ENCODE measurements around the gene MYRIP.

DNA sequence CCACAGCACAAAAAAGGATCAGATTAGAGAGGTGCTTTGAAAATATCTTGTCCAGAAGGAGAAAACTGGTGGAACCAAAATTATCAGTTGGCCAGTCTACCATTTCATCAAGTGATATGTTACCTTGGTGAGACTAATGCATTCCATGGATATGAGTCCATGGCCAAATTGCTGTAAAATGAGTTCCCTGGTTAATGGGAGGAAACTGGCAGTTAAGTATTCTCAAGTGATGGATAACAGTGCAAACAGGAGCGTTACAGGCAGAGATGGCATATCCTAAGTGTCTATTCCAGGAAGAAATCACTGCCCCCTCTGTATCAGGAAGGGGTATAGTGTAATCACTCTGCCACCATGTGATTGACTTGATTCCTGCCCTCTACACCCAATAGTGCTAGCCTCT, 34.0 kb downstream of the MYRIP start:
- TF ChIP-seq, protein P1, sequence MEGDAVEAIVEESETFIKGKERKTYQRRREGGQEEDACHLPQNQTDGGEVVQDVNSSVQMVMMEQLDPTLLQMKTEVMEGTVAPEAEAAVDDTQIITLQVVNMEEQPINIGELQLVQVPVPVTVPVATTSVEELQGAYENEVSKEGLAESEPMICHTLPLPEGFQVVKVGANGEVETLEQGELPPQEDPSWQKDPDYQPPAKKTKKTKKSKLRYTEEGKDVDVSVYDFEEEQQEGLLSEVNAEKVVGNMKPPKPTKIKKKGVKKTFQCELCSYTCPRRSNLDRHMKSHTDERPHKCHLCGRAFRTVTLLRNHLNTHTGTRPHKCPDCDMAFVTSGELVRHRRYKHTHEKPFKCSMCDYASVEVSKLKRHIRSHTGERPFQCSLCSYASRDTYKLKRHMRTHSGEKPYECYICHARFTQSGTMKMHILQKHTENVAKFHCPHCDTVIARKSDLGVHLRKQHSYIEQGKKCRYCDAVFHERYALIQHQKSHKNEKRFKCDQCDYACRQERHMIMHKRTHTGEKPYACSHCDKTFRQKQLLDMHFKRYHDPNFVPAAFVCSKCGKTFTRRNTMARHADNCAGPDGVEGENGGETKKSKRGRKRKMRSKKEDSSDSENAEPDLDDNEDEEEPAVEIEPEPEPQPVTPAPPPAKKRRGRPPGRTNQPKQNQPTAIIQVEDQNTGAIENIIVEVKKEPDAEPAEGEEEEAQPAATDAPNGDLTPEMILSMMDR (IDR thresholded peaks at IDR 0.05), result no peak
- TF ChIP-seq NFYB (CRISPR knock-in tag; conservative IDR thresholded peaks at IDR 0.05; ENCODE audit: low read depth), result no peak
- no peak for TF ChIP-seq JUN (CRISPR knock-in tag; IDR thresholded peaks at IDR 0.05)
